ENCODE measurements around the gene SPIRE1.
"Not testable (repeated sequence)": the region's sequence is repeated elsewhere in the genome, so short reads cannot be mapped to it uniquely, and the experiment has no call there.

Gene SPIRE1

DNA sequence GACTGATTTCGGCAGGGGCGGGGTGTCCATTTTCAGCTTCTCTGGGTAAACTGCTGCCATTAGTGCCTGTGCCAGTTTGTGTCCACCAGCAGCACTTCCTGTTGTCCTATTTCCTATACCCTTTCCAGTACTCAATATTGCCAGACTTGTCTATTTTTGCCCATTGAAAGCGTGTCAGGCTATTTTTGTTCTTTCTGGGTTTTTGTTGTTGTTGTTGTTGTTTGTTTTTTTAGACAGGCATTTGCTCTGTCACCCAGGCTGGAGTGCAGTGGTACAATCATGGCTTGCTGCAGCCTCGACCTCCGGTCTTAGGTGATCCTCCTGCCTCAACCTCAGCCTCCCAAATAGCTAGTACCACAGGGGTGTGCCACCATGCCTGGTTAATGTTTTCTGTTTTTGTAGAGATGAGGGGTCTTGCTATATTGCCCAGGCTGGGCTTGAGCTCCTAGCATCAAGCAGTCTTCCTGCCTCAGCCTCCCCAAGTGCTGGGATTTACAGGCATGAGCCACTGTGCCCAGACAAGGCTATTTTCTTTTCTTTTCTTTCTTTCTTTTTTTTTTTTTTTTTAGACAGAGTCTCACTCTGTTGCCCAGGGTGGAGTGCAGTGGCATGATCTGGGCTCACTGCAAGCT is 241.7 kb downstream of the SPIRE1 start:
- DNase-seq (ENCODE audit: low read depth in 2 of 2) = no peak

DNA sequence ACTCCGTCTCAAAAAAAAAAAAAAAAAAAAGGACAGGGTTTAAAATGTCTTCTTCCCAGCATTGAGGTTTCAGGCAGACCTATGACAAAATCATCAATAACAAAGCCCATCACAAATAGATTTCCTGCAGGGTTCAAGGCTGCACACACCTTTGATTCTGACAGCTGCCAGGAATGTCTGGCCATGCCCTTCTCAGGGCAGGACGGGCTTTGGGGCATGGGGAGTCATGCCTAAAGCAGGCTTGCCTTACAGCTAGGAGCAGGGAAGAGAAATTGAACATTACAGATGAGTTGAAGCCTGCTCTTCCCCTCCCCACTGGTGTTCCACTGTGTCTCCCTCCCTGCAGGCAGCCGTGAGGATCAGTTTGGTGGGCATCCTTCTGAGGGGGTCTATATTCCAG is 246.5 kb downstream of the SPIRE1 start:
- no peak for DNase-seq (ENCODE audit: low read depth in 2 of 2)

DNA sequence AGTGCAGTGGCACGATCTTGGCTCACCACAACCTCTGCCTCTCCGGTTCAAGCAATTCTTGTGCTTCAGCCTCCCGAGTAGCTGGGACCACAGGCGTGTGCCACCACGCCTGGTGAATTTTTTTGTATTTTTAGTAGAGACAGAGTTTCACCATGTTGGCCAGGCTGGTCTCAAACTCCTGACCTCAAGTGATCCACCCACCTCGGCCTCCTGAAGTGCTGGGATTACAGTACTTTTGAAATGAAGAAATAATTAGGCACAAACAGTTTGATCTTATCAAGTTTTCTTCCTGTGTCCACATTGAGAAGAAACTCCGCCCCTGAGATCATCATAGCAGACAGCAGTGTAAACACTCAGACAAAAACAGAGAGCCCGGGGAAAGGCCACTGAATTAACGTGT is 247.2 kb downstream of the SPIRE1 start:
- DNase-seq (ENCODE audit: low read depth in 2 of 2) = not testable (repeated sequence)

DNA sequence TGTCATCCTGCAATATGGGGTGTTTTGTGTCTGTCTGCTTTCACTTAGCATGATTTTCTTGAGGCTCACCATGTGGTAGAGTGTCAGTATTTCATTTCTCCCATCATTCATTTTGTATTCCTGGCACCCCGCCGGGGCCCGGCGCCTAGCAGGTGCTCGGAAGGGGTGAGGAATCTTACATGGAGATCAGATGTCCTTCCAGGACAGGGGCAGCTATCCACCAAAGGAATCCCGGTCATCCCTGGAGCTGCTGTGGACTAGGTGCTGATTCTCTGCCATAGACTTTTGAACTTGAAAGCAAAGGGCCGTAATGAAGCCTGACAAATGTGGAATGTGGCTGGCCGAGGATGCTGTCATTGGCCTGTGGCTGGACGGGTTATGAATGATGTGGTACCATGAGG is 247.8 kb downstream of the SPIRE1 start:
- DNase-seq (ENCODE audit: low read depth in 2 of 2) = no peak

DNA sequence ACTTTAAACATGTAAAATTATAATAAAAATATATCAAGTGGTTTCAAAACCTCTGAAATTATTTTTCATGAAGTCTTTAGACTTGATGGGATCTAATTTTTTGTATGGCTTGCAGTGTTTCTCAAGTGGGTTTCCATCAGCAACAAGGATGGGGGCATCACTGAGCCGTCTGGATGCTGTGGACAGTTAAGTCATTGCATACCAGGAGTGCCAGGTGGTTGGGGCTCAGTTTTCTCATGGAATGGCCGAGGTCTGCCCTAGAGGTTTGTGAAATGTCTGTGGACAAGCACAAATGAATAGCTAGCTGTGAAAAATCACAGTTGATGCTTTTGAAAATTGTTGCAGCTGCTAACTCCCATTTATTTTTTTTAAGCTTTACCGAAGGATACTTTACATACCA is 248.4 kb downstream of the SPIRE1 start:
- no peak for DNase-seq (ENCODE audit: low read depth in 2 of 2)

DNA sequence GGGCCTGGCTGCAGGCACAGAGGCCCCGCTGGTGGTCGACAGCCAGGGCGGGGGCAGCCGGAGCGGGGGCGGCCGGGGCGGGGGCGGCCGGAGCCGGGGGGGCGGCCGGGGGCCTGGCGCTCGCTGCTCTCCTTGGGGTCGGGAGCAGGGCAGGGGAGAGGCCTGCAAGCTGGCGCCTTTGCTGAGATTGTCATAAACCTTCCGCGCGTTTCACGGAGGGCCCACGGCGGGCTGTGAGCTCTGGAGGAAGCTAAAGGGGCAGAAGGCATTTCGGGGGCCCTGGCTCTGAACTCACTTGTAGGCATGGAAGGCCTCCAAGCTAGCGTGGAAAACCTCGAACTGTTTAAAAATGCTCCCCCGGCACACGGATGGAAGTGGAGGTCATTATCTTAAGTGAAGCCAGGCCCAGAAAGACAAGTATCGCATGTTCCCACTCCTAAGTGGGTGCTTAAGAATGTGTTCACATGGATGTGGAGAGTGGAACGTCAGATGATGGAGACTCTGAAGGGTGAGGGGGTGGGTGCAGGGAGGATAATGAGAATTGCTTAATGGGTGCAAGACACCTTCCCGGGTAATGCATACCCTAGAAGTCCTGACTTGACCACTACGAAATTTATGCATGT is 249.5 kb downstream of the SPIRE1 start:
- no peak for DNase-seq (ENCODE audit: low read depth in 2 of 2)

DNA sequence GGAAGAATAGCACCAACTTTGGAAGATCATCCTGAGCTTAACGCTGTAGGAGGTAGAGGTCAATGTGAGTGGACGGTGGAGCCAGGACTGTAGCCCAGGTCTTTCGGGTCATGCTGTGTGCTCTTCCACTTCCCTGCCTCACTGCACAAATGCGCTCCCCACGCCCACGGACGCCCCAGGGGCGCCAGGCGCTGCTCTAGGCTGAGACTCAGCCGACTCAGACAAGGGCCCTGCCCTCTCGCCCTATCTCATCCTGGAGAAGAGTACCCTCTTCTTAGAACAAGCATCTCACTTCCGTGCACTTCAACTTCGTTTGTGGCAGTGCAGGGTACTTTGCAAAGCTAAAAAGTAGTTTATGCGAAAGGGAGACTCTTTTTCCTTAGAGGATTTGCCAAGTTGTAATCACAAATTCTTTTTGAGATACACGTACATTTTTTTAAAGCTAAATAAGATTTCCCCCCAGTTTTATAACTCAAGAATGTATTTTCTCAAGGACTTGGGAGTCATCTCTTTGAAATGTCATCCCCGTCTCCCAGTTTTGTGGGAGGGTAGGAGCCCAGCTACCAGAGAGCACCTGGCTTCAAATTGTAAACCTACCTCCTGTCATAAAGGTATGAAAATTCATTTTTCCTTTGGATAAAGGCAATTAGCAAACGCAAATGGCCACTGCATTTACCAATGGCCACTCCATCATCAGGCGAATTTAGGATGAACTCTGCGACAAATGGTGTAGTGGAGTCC is 251.4 kb downstream of the SPIRE1 start:
- no peak for DNase-seq (ENCODE audit: low read depth in 2 of 2)

DNA sequence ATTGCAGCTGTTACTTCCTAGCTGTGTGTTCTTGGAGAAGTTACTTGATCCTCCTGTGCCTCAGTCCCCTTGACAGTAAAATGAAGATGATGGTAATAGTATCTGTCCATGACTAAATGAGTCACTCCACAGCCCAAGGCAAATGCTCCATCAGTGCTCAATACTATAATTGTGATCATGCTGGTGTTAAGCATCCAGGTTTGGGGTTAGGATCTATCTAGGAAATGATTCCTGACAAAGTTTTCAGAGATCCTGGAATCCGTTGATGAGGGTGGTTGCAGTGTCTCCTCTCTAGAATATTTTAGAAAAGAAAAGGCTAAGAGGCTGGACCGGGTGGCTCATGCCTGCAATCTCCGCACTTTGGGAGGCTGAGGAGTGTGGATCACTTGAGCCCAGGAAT is 252.8 kb downstream of the SPIRE1 start:
- DNase-seq (ENCODE audit: low read depth in 2 of 2) = no peak

DNA sequence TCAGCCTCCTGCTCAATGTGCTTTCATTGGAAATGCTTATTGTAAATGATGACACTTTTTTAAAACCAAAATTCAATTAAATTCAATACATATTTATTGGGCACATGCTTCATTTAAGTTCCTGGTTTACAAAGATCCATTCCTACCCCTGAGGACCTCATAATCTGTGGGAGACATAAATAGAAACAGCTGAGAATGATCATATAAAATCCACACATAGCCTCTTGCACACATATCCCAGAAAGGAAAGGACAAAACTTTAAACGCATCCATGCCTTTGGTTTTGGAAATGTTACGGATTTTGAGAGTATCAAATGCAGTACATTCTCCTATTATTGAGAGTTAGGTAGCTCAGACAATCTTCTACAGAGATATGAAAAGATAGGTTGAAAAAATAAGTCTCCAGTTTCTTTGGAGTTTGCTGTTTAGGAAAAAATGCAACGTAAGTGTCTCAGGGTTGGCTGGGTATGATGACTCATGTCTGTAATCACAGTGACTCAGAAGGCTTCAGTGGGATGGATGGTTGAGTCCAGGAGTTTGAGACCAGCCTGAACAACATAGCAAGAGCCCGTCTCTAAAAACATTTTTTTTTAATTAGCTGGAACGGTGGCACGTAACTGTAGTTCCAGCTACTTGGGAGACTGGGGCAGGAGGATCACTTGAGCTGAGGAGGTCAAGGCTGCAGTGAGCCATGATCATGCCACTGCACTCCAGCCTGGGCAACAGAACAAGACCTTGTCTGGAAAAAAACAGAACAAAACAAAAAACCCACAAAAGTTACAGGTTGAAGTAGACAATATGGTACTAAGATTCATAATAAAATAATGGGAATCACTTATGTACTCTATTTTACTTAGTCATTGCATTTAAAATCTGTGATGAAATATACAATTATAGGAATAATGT is 254.1 kb downstream of the SPIRE1 start:
- no peak for DNase-seq (ENCODE audit: low read depth in 2 of 2)

DNA sequence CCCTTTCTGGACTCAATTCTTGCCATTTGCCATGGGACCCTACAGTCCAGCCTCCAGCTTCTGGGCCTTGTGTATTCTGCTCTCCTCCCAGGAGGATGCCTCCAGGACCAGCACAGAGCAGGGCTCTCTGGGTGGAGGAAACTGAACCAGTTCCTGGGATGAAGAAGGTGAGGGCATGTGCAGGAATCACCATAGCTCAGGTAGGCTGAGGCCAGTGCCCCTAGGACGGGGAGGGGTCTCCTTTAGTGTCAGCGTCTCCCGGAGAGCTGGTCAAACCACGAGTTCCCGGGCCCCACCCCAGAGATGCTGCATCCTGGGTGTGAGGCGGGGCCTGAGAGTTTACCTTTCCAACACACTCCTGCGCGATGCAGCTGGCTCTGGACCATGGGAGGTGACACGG is 256.0 kb downstream of the SPIRE1 start:
- DNase-seq (ENCODE audit: low read depth in 2 of 2) = no peak

DNA sequence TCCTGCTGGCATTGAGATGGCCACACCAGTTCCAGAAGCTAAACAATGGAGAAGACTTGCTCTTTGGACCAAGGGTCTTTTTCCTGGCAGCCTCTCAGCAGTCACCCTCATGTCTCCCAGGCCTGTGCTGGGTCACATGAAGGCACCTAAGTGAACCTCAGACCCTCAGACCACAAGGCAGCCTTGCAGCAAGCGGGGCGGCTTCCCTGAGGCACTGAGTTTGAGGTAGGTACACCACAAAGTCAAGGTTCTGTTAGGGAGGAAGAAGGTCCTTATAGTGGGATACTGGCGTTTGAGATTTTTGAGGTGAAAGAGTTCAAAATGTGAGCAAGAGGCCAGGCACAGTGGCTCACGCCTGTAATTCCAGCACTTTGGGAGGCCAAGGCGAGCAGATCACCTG is 258.7 kb downstream of the SPIRE1 start:
- no peak for DNase-seq (ENCODE audit: low read depth in 2 of 2)

DNA sequence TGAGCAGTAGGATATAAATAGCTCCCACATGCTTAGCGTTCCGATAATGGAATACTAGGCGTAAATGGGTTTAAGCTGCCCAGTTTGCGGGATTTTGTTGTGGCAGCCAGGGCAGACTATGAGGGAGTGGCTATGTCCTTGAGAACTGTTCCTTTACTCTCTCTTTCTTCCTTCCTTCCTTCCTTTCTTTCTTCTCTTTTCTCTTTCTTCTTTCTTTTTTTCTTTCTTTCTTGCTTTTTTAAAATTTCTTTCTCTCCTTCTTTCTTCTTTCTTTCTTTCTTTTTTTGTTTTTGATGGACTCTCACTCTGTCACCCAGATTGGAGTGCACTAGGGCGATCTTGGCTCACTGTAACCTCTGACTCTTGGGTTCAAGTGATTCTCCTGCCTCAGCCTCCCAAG is 259.3 kb downstream of the SPIRE1 start:
- no peak for DNase-seq (ENCODE audit: low read depth in 2 of 2)

DNA sequence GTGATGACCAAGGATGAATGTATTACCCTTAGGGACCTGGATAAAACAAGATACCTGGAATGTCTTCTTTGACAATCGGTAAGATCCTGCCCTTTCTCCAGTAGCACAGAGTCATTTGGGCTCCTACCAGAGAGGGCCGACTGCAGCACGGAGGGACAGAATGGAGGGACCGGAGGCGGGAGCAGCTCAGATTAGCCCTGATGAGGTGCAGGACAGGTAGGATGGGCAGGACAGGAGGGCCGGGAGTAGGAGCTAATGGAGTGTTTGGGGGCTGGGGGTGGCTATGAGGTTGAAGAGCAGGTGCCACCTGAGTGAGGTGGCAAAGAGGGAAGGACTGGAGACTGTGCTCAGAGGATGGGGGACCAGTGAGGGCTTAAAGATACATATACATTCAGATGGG is 260.1 kb downstream of the SPIRE1 start:
- DNase-seq (ENCODE audit: low read depth in 2 of 2) = no peak

DNA sequence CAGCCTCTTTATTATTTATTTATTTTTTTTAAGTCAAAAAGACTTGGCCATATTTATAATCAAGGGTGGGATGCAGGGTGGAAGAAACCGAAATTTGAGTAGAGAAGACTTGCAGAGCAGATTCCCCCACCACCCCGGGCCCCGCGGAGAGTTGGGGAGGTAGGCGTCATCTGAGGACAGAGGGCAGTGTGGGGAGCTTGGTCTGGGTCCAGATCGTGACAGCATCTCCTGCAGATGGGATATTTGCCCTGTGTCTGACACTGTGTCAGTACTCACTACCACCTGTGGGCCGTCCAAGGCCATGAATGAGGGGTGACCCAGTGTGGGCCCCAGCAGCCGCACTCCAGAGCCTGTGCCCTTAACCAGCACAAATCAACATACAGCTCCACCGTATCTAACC is 260.7 kb downstream of the SPIRE1 start:
- DNase-seq (ENCODE audit: low read depth in 2 of 2) = no peak
